NCI-H510A treated with DMSO at 0.1 percent for 48 hours (cell line): ENCODE results near the gene SMC6.

Experiments used
- DNase-seq: peaks from one replicate; lab custom pipeline; 2025; lab: John Stamatoyannopoulos, UW

Gene SMC6

DNA sequence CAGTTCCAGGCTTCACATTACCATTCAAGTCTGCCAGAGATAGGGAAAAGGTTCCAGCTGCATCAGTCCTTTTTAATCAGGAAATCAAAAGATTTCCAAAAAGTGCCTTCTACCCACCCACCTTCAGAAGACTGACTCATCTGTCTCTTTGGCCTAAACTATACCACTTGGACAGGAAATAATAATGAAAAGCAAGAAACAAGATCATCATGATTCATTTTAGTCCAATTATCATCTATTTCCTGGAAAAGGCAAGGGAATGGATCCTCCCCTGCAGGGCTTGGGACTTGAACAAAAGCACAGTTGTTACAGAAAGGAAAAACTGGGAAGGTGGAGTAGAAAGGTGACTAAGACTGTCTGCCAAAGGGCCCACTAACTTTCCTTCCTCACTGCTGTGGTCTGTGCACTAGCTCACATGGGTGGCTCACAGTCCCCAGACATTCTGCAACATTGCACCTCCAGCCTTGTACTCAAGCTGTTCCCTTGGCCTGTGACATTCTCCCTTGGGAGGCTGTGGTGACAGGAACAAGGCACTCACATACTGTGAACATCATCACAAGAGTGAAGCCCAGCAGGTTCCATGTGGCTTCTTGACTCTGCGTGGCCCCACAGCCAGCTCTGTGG, 137.8 kb downstream of the SMC6 start:
- no peak for DNase-seq

DNA sequence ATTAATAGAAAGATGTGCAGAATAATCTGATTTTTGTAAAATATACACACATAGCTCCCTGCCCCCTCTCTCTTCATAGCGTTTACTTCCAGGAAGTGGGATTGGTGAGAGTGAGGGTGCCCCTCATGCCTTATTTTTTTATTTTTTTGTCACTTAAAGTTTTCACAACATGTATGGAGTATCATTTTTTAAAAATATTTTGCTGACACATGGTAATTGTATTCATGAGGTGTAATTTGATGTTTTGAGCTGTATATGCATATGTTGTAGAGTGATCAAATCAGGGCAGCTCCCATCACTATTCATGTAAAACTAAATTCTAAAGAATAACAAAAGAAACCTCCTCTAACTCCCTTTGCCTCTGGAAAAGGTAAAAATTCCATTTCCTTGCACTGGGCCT, 138.5 kb downstream of the SMC6 start:
- DNase-seq = no peak

DNA sequence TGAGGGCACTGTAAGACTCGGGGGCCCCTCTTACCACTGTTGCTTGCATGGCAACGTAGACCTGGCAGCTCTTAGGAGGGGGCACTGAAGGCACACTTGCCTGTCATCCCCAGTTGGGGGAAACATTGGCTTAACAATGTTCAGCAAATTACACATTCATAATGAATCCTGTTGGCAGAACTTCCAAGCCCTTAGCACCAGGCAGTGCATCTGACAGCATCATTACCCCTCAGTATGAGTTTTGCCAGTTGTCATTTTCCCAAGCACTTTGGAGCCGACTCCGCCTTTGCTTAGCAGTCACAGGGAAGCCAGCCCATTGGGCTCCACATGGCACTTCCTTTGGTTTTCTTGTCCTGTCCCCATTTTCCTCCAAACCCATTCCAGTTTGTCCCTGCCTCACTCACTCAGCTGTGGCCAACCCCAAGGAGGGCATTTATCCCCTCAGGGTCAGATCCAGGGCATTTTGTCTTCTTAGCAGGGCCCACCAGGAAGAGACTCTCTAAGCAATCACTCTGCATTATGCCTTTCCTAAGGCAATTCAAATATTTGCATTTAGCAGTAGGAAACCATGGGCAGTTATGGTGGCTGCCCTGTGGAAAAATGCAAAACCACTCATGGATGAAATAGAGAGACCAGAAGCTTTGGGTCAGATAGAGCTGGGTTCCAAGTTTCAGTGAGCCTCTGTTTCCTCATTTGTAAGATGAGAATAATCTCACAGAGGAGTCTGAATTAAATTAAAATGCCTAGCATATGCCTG, 139.3 kb downstream of the SMC6 start:
- no peak for DNase-seq
